Activated T-cell treated with anti-CD3 and anti-CD28 coated beads, Interleukin-2, amount 50 U/mL, for 1 hour (primary cell): ENCODE results near the gene SDF2.

ENCODE experiments used
- DNase-seq: peaks from one replicate; pipeline ENCODE4 v3.0.0-alpha.2; 2020

SDF2 gene

GRCh38 chr17:28661635-28662526, at the start of gene SDF2, which contains the start of gene SUPT6H:
SDF2 (minus strand) TSS chr17:28661906; CDS start chr17:28661876, 30 bp downstream.
SUPT6H (plus strand) TSS chr17:28662205; CDS start chr17:28673402, 11,197 bp downstream.
- DNase-seq = peak; percentile 96

- peak; percentile 90 for DNase-seq
Measured at GRCh38 chr17:28710861-28711722, 49.4 kb upstream of the SDF2 start.

GRCh38 chr17:28707339-28707720, 45.6 kb upstream of the SDF2 start:
- DNase-seq = no peak

GRCh38 chr17:28706471-28707338, 45.0 kb upstream of the SDF2 start:
- no peak for DNase-seq

- no peak for DNase-seq
Measured at GRCh38 chr17:28705728-28706334, 44.1 kb upstream of the SDF2 start.

- no peak for DNase-seq
Measured at GRCh38 chr17:28705074-28705659, 43.5 kb upstream of the SDF2 start.

GRCh38 chr17:28704219-28704858, 42.6 kb upstream of the SDF2 start:
- no peak for DNase-seq

GRCh38 chr17:28703552-28704218, 42.0 kb upstream of the SDF2 start:
- no peak for DNase-seq

- DNase-seq = no peak
Measured at GRCh38 chr17:28702752-28703150, 41.0 kb upstream of the SDF2 start.

- no peak for DNase-seq
Measured at GRCh38 chr17:28702026-28702751, 40.5 kb upstream of the SDF2 start.

GRCh38 chr17:28700830-28701492, 39.3 kb upstream of the SDF2 start:
- DNase-seq = no peak

- no peak for DNase-seq
Measured at GRCh38 chr17:28700278-28700677, 38.6 kb upstream of the SDF2 start.

GRCh38 chr17:28698253-28698941, 36.7 kb upstream of the SDF2 start:
- DNase-seq = no peak

- no peak for DNase-seq
Measured at GRCh38 chr17:28693869-28694268, 32.2 kb upstream of the SDF2 start.

- DNase-seq = no peak
Measured at GRCh38 chr17:28689011-28689410, 27.3 kb upstream of the SDF2 start.

- no peak for DNase-seq
Measured at GRCh38 chr17:28688481-28688880, 26.8 kb upstream of the SDF2 start.

- DNase-seq = no peak
Measured at GRCh38 chr17:28686296-28686695, 24.6 kb upstream of the SDF2 start.

- peak; percentile 13 for DNase-seq
Measured at GRCh38 chr17:28685366-28685765, 23.7 kb upstream of the SDF2 start.

GRCh38 chr17:28684963-28685362, 23.3 kb upstream of the SDF2 start:
- no peak for DNase-seq
